HepG2 (cell line): Measurements from ENCODE around the gene IER5L. TPM values are rescaled to one million over a fixed set of nuclear protein-coding genes. Genes with fewer than 3 reads are reported as not detected.

Experiments used
- ATAC-seq: fragments of 200-7000 bp; cut with Tn5 transposase; 3 replicates; pipeline ENCODE4 v1.9.1; 2020; ENCODE audit warnings: mild to moderate bottlenecking, moderate library complexity
- BruUV-seq: library from RNA; stranded (reverse); fragments of 400-500 nt; replicated peaks from 2 replicates; lab custom pipeline; 2021; lab: Mats Ljungman, UMichigan
- CTCF ChIA-PET: fragments of 300-600 bp; formaldehyde crosslinking; extraction: SDS; loops from one replicate; lab custom pipeline; 2021; ENCODE audit warnings: low total read pairs, inconsistent platforms, low intra/inter-chr PET ratio; lab: Yijun Ruan, JAX
- POLR2A ChIA-PET: fragments of 350-600 bp; sonication (Branson Sonifier 250); formaldehyde crosslinking; loops from one replicate; lab custom pipeline; 2020; ENCODE audit warnings: antibody characterized with exemption, inconsistent platforms; lab: Yijun Ruan, JAX
- DNase-seq: peaks from one replicate; pipeline ENCODE4 v3.0.0-alpha.2; 2015; ENCODE audit warnings: low spot score
- FAIRE-seq: peaks from 3 replicates; lab custom pipeline; 2011; peaks lifted over from hg19 to GRCh38; lab: Jason Lieb, UNC
- H2AFZ ChIP-seq: one replicate; pipeline ENCODE4 v1.6.1; 2011; ENCODE audit warnings: low read length, inconsistent platforms
- H3K27ac ChIP-seq: fragments of 300-600 bp; 3 replicates; pipeline ENCODE4 v1.8.0; 2011; ENCODE audit warnings: mixed run types, mild to moderate bottlenecking, mixed read lengths, low read length, inconsistent platforms; ENCODE audit not compliant: insufficient read depth; ENCODE audit errors: extremely low read length
- H3K27me3 ChIP-seq, 2 experiments: fragments of 200-600 bp in 1 of 2; 2 replicates in 1 of 2; 3 replicates in 1 of 2; pipeline versions ENCODE4 v1.6.0 to v1.8.0; 2011; ENCODE audit warnings: low read length in 2 of 2, mild to moderate bottlenecking in 2 of 2, moderate library complexity in 2 of 2, inconsistent platforms in 1 of 2; ENCODE audit not compliant: insufficient read depth in 2 of 2, control insufficient read depth in 1 of 2
- H3K36me3 ChIP-seq, 2 experiments: fragments of 200-600 bp in 1 of 2; replicated peaks in 1 of 2; 2 replicates in 1 of 2; 3 replicates in 1 of 2; pipeline versions ENCODE4 v1.5.1 to v1.8.0; 2011; ENCODE audit warnings: low read length in 2 of 2, inconsistent platforms in 1 of 2; ENCODE audit not compliant: insufficient read depth in 2 of 2, control insufficient read depth in 1 of 2
- H3K4me1 ChIP-seq: 2 replicates; pipeline ENCODE4 v1.5.1; 2012; ENCODE audit warnings: low read length, inconsistent platforms; ENCODE audit not compliant: insufficient read depth
- H3K4me2 ChIP-seq: 2 replicates; pipeline ENCODE4 v1.6.0; 2011; ENCODE audit warnings: low read depth, low read length, inconsistent platforms
- H3K4me3 ChIP-seq, 3 experiments: fragments of 200-600 bp in 1 of 3; sonication (generic), shearing (Covaris generic) in 1 of 3; replicated peaks in 1 of 3; 2 replicates each; pipeline ENCODE4 v1.5.1; 2011 to 2016; ENCODE audit warnings: low read length in 3 of 3, inconsistent platforms in 2 of 3, low read depth in 2 of 3, mild to moderate bottlenecking in 2 of 3, control low read depth in 1 of 3, mixed read lengths in 1 of 3; ENCODE audit not compliant: insufficient read depth in 1 of 3
- H3K79me2 ChIP-seq: one replicate; pipeline ENCODE4 v1.6.1; 2011; ENCODE audit warnings: low read length, inconsistent platforms; ENCODE audit not compliant: insufficient read depth
- H3K9ac ChIP-seq: 2 replicates; pipeline ENCODE4 v1.6.0; 2011; ENCODE audit warnings: mild to moderate bottlenecking, low read depth, low read length, inconsistent platforms; ENCODE audit not compliant: insufficient read depth
- H3K9me3 ChIP-seq: 2 replicates; pipeline ENCODE4 v1.5.1; 2012; ENCODE audit warnings: mild to moderate bottlenecking, low read length
- H4K20me1 ChIP-seq: 2 replicates; pipeline ENCODE4 v1.6.0; 2011; ENCODE audit warnings: inconsistent platforms, mild to moderate bottlenecking, low read length, moderate library complexity; ENCODE audit not compliant: insufficient read depth
- CEBPB ChIP-seq: IDR thresholded peaks from 2 replicates; pipeline ENCODE4 v1.6.1; 2011; ENCODE audit warnings: low read depth, low read length, improper control_type of control experiment, borderline replicate concordance
- CREBL2 ChIP-seq: sonication (generic); formaldehyde crosslinking; IDR thresholded peaks from 2 replicates; pipeline ENCODE4 v1.8.1; 2023; ENCODE audit warnings: missing genetic modification reagents, mild to moderate bottlenecking, borderline replicate concordance
- GTF3A ChIP-seq: sonication (generic); formaldehyde crosslinking; conservative IDR thresholded peaks from 2 replicates; pipeline ENCODE4 v1.4.0; 2020; ENCODE audit warnings: mild to moderate bottlenecking, missing genetic modification reagents
- MNT ChIP-seq: fragments of 450-650 bp; IDR thresholded peaks from 2 replicates; pipeline ENCODE4 v1.6.1; 2016
- PRDM15 ChIP-seq: sonication (generic); formaldehyde crosslinking; IDR thresholded peaks from 2 replicates; pipeline ENCODE4 v1.4.0; 2020; ENCODE audit warnings: missing genetic modification reagents
- TEAD3 ChIP-seq: optimal IDR thresholded peaks from 2 replicates; pipeline ENCODE3; 2016; ENCODE audit warnings: borderline replicate concordance
- ZGPAT ChIP-seq: IDR thresholded peaks from 2 replicates; pipeline ENCODE4 v1.6.1; 2016; ENCODE audit warnings: mild to moderate bottlenecking
- ZKSCAN1 ChIP-seq: fragments of 150-350 bp; IDR thresholded peaks from 2 replicates; pipeline ENCODE4 v1.6.1; 2014; ENCODE audit warnings: low read length
- ZNF3 ChIP-seq: IDR thresholded peaks from 2 replicates; pipeline ENCODE4 v1.7.0; 2017; ENCODE audit warnings: inconsistent platforms
- ZNF441 ChIP-seq: sonication (generic); formaldehyde crosslinking; IDR thresholded peaks from 2 replicates; pipeline ENCODE4 v1.7.0; 2021; ENCODE audit warnings: missing genetic modification reagents, borderline replicate concordance
- ZNF761 ChIP-seq: sonication (generic); formaldehyde crosslinking; conservative IDR thresholded peaks from 2 replicates; pipeline ENCODE4 v1.4.0; 2020; ENCODE audit warnings: mild to moderate bottlenecking, missing genetic modification reagents
- WGBS: methylation state at CpG from one replicate; pipeline ENCODE4 v1.1.6; 2017; ENCODE audit warnings: low lambda C conversion rate; 5-methylcytosine and 5-hydroxymethylcytosine counted together
- in situ Hi-C: cut with HindIII; loops from 2 replicates; pipeline ENCODE4 v1.10.0; 2017; ENCODE audit warnings: low pct_unique_long_range_greater_than_20kb; ENCODE audit not compliant: extremely low pct_ligation_motif_present
- intact Hi-C: fragments of 100-400 bp; cut with micrococcal nuclease; formaldehyde crosslinking; loops from one replicate; pipeline ENCODE4 v1.10.0; 2022; ENCODE audit not compliant: unreplicated experiment
- polyA plus RNA-seq, 8 experiments: library from polyadenylated mRNA; depleted of rRNA in 3 of 8; stranded (reverse) in 7 of 8; unstranded in 1 of 8; fragments of >200 nt; fragmentation: Illumina TruSeq in 4 of 8; extraction: Trizol in 4 of 8; gene quantifications; 2 replicates each; pipeline versions ENCODE4 v1.2.1 to v1.2.3, GENCODE V29; 2011 to 2016; ENCODE audit warnings: low read depth in 4 of 8, missing spikeins in 1 of 8, mixed read lengths in 1 of 8; ENCODE audit not compliant: insufficient read depth in 1 of 8
- total RNA-seq, 5 experiments: library from RNA; depleted of rRNA; stranded (reverse); fragments of >200 nt; fragmentation: Illumina TruSeq; extraction: Trizol; gene quantifications; 2 replicates each; pipeline ENCODE4 v1.2.3, GENCODE V29; 2016; ENCODE audit warnings: low read depth in 1 of 5

IER5L gene
- total and polyA plus RNA-seq, 2 of the 13 experiments (the other 11 are each of a cell fraction or from before 2014, with no cell fraction given): 1.8 to 3.3 TPM

- Histone ChIP-seq H3K36me3 (no peaks in the 10 kb centered on the region), H3K27ac (no peak overlapping the region), H3K4me3 (no peak overlapping the region), H3K27me3 (no peaks in the 10 kb centered on the region), H3K9me3 (no peaks in the 10 kb centered on the region), H2AFZ (no peak overlapping the region), H3K4me1 (peaks cover 32% of the 10 kb centered on the region), H4K20me1 (no peaks in the 10 kb centered on the region), H3K79me2 (no peaks in the 10 kb centered on the region), H3K4me2 (no peak overlapping the region), H3K9ac (no peak overlapping the region)
- FAIRE-seq: no peak
- BruUV-seq: no TSS peak
- WGBS: 24% methylated on average over 4 of the region's 5 CpGs
- no peak for ATAC-seq
- ChIA-PET POLR2A (no interaction called here), CTCF (no interaction called here)
- no peak for DNase-seq
- TF ChIP-seq ZNF761 (CRISPR knock-in tag): no peak
- TF ChIP-seq CEBPB: 0 out of 2 replicates have a peak, but pooled peaks have one; percentile 16
- no peak for TF ChIP-seq CREBL2
- TF ChIP-seq GTF3A: no peak
- intact Hi-C loops: no loop called here
- in situ Hi-C loops: no loop called here
Observed at GRCh38 chr9:129210125-129210524, 32.1 kb upstream of the IER5L start.

GRCh38 chr9:129209580-129209979 lies 31.5 kb upstream of the IER5L start:
- BruUV-seq: no TSS peak
- in situ Hi-C loops (no loop called here), intact Hi-C loops (no loop called here)
- Histone ChIP-seq H4K20me1 (no peaks in the 10 kb centered on the region), H3K9ac (no peak overlapping the region), H3K4me2 (no peak overlapping the region), H3K79me2 (no peaks in the 10 kb centered on the region), H3K4me1 (peaks cover 32% of the 10 kb centered on the region), H3K36me3 (no peaks in the 10 kb centered on the region), H3K27ac (no peak overlapping the region), H3K4me3 (no peak overlapping the region), H3K9me3 (no peaks in the 10 kb centered on the region), H2AFZ (no peak overlapping the region), H3K27me3 (no peaks in the 10 kb centered on the region)
- WGBS: 11% methylated on average over 7 of the region's 7 CpGs
- DNase-seq (no peak), FAIRE-seq (no peak), ATAC-seq (no peak)
- POLR2A ChIA-PET: no interaction called here
- CTCF ChIA-PET: no interaction called here
- TF ChIP-seq MNT (peak; percentile 62), PRDM15 (CRISPR knock-in tag) (no peak), ZKSCAN1 (0 out of 2 replicates have a peak, but pooled peaks have one; percentile 23), ZNF3 (CRISPR knock-in tag) (0 out of 2 replicates have a peak, but pooled peaks have one; percentile 39), TEAD3 (peak; percentile 46), ZNF441 (CRISPR knock-in tag) (peak; percentile 98), ZGPAT (no peak)
